Right kidney (tissue), 1 donor: ENCODE data around the gene RILPL1.
"Not testable (repeated sequence)": the region's sequence is repeated elsewhere in the genome, so short reads cannot be mapped to it uniquely, and the experiment has no call there.

Experiments
- DNase-seq: peaks from one replicate; pipeline ENCODE4 v3.0.0-alpha.2; 2016

RILPL1 gene

DNA sequence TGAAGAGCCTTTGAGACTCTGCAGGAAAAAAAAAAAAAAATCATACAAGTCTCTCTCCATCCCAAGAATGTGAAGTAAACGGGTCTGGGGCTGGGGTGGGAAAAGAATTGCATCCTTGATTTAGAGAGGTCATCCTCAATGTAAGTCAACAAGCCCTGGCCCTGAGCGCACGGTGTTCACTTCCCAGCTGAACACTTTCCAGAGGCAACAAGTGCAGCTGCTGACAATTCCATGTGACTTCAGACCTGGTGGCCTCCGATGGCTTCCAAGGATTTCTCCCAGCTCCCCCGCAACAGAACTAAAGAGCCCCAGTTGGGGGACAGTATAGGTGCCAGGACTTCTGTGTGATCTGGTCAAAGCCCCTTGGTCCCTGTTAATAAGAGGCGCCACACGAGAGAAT lies 2.4 kb downstream of the RILPL1 start:
- DNase-seq = no peak

DNA sequence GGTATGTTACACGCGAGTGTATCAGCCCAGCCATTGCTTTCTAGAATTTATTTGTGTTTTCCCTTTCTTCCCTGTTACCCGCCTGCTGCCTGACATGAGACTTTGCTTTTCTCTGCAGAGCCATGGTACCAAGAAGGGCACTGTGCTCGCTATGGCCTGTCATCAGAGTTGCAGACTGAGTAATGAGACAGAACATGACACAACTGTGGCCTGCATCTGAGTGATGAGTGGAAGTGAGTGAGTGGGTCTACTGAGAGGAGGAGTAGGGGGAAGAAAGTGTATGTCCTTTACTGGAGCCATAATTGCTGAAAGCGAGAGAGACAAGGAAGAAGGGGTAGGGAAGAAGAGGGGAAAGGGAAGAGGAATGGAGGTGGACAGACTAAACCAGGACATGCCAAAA lies 2.9 kb downstream of the RILPL1 start:
- no peak for DNase-seq

- no peak for DNase-seq
Measured at GRCh38 chr12:123529686-123530085, 3.8 kb downstream of the RILPL1 start.

DNA sequence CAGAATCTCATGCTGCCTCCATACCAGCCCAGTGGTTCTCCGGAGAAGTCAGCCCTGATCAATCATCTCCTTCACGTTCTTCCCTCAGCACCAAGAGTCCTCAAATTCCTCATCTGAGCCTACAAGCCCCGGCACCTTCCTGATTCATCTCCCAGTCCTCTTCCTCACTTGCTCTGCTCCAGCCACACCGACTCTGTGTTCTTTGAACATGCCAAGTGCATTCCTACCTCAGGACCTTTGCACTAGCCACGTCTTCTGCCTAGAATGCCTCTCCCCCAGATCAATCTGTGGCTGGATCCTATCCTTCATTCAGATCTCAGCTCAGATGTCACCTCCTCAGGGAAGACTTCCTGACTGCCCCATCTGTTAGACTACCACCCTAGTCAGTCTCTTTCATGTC lies 4.7 kb downstream of the RILPL1 start:
- no peak for DNase-seq

GRCh38 chr12:123526542-123527080 lies 6.9 kb downstream of the RILPL1 start:
- no peak for DNase-seq

GRCh38 chr12:123524378-123524777 lies 9.1 kb downstream of the RILPL1 start:
- DNase-seq = no peak

- no peak for DNase-seq
Measured at GRCh38 chr12:123523518-123523917, 10.0 kb downstream of the RILPL1 start.

DNA sequence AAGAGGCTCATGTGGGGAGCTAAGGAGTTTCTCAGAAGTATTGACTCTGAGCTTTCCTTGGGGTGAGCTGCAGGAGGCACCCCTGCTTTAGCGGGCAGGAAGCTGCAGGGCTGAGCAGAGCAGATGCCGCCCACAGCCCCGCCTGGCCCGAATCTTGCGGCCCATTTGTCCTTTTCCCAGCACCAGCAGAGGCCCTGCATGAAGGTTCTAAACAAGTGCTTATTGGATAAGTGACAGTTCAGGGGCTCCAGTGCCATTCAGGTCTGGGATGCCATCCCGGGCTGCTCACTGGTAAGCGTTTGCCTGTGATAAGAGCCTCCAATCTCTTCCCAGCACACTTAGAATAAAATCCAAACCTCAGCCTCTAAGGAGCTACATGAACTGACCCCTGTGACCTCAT lies 11.4 kb downstream of the RILPL1 start:
- DNase-seq = no peak

- DNase-seq = no peak
Measured at GRCh38 chr12:123520567-123521474, 12.7 kb downstream of the RILPL1 start.

DNA sequence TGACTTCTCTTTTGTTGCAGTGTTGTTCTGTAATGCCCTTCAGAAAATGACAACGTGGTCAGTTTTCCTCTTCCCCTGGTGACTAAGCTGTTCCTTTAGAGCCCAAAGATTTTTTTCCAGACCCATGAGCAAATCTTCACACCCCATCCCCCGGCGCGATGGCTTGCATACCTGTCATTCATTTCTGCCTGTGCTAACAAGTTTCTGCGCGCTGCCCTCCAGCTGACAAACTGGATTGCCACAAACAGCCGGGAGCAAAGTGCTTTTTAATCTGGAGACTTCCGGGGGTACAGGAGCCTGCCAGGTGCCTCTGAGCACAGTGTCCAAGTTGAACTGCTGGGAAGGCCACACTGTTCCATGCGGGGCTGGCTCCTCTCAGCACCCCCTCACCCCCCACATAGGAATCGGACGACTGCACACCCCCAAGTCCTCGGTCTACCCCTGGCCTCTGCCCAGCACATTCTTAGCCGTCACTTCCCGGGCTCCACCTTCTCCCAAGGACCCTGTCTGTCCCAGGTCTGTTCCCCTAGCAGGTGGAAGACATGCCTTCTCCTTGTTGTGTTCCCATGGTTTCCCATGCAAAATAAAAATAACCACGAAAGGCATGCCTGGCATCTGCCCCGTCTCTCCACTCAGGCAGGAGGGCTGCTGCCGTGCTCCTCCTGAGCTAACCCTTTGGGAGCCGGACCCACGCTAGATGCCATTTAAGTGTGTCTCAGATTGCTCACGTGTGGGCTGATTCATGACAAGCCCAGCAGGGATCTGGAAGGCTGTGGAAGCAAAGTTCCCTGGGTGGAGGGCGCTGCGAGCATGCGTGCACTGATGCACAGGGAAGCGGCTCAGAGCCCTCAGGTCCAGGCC lies 14.1 kb downstream of the RILPL1 start:
- no peak for DNase-seq

- DNase-seq = no peak
Measured at GRCh38 chr12:123516216-123516780, 17.2 kb downstream of the RILPL1 start.

GRCh38 chr12:123514582-123515221 lies 18.8 kb downstream of the RILPL1 start:
- not testable (repeated sequence) for DNase-seq

GRCh38 chr12:123513805-123514204 lies 19.7 kb downstream of the RILPL1 start:
- DNase-seq = no peak

DNA sequence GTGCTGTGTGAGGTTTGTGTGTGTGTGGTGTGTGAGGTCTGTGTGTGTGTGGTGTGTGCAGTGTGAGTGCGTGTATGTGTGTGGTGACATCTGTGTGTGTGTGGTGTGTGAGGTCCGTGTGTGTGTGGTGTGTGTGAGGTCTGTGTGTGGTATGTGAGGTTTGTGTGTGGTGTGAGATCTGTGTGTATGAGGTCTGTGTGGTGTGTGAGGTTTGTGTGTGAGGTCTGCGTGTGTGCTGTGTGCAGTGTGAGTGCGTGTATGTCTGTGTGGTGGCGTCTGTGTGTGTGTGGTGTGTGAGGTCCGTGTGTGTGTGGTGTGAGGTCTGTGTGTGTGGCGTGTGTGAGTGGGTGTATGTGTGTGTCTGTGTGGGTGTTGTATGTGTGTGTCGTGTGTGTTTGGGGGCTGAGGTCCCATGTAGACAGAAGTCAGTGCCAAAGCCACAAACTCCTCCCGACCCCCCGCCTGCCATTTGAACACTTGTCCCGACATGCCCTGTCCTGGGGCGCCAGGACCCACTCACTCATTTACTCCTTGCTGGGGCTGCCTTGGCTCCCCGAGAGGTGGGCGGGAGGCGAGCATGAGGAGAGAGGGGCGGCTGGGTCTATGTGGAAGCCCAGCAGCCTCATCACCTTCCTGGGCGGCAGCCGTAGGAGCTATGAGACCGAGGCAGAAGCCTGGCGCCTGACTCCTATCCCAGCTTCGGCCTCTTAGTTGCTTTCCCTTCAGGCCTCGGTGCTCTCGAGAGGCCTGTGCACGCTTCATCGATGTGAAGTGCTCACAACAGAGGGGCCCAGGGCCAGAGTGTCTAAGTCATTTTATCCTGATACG lies 20.5 kb downstream of the RILPL1 start:
- peak; percentile 43 for DNase-seq

DNA sequence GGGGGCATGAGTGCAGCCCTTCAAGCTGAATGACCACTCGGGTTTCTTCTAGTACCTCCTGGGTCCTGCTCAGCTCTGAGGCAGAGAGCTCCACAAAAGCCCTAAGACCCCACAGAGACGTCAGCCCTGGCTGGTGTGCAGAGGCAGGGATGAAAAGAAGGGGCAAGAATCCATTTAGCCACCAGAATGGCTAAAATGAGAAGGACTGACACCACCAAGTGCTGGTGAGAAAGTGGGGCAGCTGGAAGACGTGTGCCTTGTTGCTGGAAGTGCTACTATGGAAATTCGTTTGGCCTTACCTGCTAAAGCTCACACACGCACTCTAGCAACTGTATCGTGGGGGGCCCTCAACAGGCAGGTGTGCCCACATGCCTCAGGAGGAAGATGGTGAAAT lies 26.7 kb downstream of the RILPL1 start:
- DNase-seq = no peak

- DNase-seq = no peak
Measured at GRCh38 chr12:123506059-123506842, 27.3 kb downstream of the RILPL1 start.

DNA sequence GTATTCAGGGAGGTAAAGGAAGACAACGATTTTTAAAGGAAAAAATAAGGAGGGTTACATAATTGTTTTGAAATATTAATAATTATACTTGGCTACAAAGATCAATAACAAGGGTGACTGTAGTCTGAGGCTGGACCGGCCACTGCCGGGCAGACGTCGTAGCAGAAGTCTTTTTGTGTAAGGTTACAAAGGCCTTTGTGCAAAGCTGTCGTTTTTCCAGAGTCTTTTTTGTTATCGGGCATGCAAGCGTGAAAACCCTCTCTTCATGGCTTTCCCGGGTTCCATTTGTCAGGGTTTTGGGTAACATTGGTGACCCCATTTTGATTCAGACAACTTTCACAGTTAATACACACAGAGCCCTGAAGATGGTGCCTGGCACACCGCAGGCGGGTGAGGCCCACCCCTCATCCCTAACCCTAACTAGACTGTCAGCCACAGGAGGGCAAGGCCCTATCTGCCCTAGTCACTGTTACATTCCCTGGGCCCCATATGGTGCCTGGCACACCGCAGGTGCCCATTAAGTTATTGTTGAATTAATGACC lies 31.3 kb downstream of the RILPL1 start:
- no peak for DNase-seq

GRCh38 chr12:123499332-123499731 lies 34.2 kb downstream of the RILPL1 start:
- no peak for DNase-seq

DNA sequence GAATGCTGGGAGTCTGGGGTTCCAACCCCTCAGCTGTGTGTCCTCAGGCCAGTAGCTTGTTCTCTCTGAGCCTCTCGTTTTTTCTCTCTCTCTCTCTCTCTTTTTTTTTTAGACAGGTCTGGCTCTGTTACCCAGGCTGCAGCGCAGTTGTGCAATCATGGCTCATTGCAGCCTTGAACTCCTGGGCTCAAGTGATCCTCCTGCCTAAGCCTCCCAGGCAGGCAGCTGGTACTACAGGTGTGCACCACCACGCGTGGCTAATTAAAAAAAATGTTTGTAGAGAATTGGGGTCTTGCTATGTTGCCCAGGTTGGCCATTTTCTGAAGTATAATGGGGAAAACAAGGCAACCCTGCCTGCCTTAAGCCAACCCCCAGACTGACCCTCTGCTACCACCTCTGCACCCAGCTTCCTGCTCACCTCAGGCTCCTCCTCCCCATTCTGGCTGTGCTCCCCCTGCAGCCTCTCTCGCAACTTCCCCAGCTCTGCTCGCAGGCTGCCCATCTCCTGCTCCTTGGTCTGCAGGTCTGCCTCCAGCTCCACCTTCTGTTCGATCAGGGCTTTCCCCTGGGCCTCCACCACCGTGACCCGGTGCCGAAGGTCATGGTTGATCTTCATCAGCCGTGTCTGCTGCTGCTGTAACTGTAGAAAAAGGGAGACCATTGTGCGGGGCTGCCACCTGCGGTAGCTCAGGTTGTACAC lies 35.2 kb downstream of the RILPL1 start:
- DNase-seq = no peak

GRCh38 chr12:123497065-123497464 lies 36.5 kb downstream of the RILPL1 start:
- no peak for DNase-seq
